Stimulated activated CD8-positive, alpha-beta memory T cell treated with anti-CD3 and anti-CD28 coated beads, Interleukin-7, amount 100 ng/mL, for 48 hours (primary cell): Measurements from ENCODE around the gene SHOC2.

ENCODE experiments used
- DNase-seq, 2 donors: peaks; one replicate each; pipeline ENCODE4 v3.0.0-alpha.2; 2020; ENCODE audit warnings: low read depth in 1 of 2; ENCODE audit errors: extremely low read depth in 1 of 2

The SHOC2 gene

DNA sequence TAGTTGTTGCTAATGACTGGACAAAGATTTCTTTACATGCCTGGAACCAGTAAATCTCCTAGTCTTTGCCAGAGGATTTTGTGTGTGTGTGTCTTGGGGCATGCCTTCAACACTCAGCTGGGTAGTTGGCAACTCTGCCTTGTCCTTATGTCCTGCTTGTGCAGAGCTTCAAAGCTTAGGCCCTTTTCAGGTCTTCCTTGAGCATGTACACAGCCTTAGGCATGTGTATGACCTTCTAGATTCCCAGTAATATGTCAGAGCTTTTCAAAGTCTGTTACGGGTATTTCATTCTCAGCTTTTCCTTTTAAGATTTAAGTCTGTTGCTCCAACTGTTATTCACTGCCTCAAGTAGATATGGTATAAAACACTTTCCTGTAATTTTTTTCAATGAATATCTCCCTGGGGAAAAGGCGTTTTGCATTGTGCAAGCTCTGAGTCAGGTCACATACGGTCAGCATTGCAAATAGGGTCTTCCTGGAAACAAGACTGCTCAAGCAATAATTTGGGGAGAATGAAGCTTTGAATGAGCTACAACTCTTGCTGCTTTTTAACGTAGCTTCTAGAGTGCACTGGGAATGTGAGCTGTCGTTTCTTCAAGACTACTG, 25.5 kb downstream of the SHOC2 start:
- no peak for DNase-seq

DNA sequence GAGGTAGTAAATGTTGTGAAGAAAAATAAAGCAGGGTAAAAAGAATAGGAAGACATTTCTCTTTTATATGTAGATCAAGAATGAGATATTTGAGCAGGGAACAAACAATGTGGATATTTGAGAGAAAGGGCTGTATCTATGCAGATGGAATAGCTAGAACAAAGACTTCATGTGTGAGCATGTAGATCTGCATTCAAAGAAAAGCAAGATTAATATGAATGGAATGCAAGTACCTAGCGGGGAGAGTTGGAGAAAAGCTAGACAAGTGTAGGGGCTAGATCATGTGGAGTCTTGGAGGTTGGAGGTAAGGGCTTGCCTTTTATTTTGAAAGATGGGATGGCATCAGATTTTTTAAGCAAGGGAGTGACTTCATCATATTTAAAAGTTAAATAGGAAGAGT, 27.1 kb downstream of the SHOC2 start:
- DNase-seq, result no peak

DNA sequence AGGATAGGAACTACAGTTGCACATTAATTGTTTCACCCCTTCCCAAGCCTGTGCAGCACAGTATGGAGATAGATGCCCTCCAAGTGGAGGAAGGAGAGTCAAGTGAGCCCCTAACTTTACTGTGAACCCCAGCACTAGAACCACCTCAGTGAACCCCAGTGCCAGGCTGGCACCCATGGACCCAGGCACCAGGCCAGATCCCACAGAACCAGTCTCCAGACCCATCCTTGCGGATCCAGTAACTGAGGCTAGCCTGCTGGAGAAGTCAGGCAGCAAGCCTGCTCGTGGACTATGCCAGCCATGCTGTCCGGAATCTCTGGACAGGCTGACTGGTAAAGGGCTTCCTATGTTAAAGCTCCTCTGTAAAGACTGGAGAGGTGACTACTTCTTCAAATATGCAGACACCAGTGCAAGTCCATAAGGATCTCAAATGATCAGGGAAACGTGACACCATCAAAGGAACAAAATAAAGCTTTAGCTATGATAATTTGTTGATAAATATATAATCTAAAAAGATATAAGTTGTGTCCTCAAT, 27.7 kb downstream of the SHOC2 start:
- DNase-seq, result no peak

DNA sequence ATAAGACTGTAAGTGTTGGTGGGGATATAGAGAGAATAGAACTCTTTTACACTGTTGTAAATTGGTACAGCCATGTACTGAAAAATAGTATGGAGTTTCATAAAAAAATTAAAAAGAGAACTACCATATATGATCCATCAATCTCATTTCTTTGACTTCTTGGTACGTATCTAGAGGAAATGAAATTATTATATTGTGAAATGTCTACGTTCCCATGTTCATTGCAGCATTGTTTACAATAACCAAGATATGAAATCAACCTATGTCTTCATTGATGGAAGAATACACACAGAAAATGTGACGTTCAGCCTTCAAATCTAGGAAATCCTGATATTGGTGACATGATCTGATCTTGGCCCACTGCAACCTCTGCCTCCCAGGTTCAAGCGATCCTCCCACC, 32.0 kb downstream of the SHOC2 start:
- no peak for DNase-seq

DNA sequence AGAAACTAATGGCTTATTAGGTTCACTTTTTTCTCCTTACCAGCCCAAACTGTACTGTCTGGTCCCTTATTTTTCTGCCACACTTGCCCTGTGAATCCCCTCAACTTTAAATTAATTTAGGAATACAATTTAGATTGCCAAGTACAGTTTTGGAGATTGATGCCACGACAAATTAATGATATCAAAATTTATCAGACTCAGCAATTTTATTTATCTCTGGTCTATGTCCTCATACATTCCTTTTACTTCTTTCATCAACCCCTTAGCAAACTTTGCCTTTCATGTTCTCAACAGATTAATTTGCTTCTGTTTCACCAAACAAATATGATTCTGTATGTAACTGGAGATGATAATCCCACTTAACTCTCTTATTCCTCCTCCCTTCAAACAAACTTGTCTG, 38.2 kb downstream of the SHOC2 start:
- no peak for DNase-seq

DNA sequence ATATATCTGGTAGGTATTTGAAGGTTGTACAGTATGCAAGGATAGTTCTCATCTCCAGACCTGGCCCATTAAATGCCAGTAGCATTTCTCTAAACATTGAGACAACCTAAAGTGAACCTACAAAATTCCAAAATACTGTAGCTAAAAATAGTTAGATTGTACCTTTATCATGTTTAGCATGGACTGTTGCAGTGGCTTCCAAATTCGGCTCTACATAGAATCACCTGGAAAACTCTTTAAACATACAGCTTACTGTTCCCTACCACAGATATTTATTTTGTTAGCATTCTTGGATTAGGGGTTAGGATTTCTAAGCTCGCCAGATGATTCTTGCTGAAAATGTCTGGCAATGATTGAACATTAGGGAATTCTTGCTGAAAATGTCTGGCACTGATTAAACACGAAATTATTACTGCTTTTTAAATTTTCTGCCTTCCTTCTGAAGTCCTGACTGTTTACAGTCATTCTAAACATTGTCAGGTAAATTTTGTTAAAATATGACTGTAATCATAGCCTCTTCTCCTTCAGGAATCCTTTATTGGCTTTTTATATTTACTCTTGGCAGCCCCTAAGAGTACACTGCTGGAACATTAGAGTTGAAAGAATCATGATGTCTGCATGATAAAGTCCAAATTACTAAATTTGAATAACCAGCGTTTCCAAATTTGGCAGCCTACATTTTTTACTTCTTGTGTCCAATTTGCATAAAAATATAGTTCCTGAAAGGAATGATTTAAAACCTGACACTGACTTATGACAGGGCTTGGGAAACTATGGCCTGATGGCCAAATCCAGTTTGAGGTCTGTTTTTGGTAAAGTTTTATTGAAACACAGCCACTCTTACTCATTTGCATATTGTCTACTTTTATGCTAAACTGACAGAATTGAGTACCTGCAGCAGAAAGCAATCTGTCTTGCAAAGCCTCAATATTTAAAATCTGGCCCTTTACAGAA, 40.3 kb downstream of the SHOC2 start:
- DNase-seq, result no peak

DNA sequence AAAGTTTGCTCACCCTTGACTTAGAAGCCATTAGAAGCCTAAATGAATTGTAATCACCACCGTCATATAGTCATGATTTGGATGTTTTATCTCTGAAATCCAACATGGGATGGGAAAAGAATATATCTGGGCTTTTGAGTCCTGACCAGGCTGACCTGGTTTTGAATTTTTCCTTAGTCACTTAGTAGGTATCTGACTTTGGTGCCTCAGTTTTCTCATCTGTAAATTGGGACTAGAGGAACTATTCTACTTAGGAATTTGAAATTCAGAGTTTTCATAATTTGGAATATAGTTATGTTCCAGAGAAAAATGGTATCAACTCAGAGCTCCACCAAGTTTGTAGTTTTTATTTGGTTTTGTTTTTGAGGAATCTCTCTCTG, 40.9 kb downstream of the SHOC2 start:
- DNase-seq, result no peak

DNA sequence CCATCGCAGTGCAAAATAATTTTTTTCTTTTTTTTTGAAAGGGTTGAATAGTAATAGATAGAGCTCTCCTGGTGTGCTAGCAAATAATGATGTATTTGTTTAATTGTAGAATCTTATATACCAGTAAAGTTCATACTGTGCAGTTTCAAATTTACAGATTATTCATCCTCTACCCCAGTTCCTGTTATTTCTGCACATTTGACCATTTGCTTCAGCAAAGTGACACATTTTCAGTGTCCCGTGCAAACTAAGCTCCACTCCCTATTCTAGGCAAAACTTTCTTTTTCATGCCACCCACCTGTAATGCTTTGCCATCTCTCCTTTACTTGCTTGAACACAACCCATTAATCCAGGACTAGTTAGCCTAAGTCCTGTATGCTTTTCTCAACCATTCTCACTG, 43.0 kb downstream of the SHOC2 start:
- DNase-seq, result no peak

DNA sequence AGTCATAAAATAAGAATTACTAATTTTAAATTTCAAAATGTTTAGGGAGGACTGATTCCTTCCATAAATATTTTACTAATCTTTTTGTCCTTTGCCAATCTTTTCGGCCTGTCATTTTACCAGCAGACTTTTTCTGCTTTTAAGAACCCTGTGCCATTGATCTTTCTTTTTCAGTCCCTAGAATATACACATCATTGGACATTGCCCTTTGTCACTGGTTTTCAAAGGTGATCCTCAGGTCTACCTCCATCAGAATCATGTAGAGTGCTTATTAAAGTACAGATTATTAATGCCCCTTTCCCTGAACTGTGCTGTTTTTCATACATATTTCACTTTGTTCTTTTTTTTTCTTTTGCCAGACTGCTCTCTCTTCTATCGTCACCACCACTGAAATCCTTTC, 43.8 kb downstream of the SHOC2 start:
- DNase-seq, result no peak

DNA sequence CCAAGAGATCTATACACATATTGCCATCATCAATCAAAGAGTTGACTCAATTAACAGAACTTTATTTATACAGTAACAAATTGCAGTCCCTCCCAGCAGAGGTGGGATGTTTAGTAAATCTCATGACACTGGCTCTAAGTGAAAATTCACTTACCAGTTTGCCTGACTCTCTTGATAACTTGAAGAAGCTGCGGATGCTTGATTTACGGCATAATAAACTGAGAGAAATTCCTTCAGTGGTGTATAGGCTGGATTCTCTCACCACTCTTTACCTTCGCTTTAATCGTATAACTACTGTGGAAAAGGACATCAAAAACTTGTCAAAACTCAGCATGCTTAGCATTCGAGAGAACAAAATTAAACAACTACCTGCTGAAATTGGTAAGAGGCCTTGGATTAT, 45.3 kb downstream of the SHOC2 start:
- DNase-seq, result no peak

DNA sequence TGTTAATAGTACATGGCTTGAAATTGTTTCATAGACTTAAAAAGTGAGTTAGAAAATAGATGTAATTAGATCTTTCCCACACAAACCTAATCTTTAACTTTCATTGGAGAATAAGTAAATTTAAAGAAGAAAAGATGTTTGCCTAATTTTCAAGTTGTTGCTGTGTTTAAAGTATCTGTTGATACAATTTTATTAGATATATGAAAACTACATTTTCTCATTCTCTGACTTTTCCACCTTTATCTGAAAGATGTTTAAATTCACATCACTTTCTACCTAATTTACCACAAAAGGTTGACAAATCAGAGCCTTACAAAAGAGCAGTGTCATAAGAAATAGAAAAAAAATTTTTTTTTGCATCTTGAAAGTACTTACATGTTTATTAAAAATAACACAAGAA, 45.8 kb downstream of the SHOC2 start:
- DNase-seq, result no peak

DNA sequence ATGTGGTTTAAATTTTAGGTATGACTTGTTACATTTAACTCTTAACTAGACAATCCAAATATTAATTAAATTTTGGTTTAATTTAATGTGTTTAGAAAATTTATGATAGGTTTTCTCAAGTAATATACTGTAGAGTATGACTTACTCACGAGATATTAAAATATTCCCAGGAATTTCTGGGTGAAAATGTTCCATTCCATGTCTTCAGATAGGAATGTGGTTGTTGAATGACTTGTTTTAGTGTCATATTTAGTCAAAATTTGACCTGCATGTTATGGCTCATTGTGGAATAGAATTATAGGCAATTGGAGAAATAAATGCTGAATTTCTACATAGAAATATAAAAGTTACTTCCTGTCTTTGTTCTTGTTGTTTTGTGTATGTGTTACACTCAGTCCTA, 46.7 kb downstream of the SHOC2 start:
- DNase-seq, result no peak

DNA sequence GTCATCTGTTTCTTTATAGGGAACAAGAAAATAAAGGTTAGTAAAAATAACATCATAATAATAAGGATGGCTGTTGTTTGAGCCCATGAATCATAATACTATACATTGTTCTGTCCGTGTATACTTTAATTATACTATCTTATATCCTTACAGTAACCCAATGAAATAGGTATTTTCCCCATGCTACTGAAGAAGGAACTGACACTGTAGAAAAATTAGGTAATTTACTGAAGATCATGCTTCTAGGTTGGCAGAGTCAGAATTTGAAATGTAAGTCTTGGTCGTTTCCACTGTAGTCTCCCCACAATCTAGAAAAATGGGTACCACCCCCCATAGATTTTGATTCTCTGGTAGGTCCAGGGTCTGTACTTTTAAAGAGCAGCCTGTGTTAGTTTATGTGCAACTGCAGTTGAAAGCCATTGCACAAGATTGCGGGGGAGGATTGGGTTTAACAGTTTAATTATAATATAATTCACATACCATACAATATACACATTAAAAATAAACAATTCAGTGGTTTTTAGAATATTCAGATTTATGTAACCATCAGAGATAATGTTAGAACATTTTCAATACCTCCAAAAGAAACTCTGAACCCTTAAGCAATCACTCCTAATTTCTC, 47.7 kb downstream of the SHOC2 start:
- no peak for DNase-seq

DNA sequence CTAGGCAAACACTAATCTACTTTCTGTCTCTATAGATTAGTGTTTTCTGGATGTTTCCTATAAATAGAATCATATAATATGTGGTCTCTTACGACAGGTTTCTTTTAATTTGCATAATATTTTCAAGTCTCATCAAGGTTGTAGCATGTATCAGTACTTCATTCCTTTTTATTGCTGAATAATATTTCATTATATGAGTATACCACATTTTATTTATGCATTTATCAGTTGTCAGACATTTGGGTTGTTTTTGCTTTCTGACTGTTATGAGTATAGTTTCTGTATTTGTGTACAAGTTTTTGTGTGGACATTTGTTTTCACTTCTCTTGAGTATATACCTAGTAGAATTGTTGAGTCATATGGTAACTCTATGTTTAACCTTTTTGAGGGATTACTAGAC, 48.2 kb downstream of the SHOC2 start:
- no peak for DNase-seq

DNA sequence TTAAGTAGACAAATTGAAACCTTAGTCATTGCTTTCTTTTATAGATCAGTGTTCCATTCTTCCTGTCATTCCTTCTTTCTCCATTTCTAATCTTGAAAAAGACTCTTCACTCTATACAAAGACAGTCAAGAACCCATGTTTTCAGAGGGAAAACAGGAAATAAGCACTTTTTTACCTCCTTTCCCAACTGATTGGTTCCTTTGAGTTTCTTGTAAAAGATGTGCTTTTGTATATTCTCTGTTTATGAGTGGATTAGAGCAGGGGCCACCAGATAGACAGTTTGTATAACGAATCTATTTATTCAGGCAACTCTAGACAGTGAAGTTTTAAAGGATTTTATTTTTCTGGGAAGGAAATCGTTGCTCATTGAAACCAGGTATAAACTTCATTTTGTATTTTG, 49.8 kb downstream of the SHOC2 start:
- DNase-seq, result no peak

DNA sequence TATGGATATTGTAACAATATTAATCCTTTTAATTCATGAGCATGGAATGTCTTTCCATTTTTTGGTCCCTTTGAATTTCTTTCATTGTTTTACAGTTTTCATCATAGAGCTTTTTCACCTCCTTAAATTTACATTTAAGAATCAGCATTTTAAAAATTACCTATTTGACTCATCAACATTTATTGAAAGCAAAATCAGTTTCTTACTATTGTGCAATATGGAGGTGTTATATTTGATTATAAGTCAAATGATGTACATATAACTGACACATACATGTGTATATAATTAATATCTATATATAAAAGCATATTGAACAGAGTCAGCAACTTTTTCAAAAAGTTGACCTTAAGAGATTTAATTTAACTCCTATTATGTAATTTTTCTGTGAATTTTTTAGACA, 52.2 kb downstream of the SHOC2 start:
- DNase-seq, result no peak

DNA sequence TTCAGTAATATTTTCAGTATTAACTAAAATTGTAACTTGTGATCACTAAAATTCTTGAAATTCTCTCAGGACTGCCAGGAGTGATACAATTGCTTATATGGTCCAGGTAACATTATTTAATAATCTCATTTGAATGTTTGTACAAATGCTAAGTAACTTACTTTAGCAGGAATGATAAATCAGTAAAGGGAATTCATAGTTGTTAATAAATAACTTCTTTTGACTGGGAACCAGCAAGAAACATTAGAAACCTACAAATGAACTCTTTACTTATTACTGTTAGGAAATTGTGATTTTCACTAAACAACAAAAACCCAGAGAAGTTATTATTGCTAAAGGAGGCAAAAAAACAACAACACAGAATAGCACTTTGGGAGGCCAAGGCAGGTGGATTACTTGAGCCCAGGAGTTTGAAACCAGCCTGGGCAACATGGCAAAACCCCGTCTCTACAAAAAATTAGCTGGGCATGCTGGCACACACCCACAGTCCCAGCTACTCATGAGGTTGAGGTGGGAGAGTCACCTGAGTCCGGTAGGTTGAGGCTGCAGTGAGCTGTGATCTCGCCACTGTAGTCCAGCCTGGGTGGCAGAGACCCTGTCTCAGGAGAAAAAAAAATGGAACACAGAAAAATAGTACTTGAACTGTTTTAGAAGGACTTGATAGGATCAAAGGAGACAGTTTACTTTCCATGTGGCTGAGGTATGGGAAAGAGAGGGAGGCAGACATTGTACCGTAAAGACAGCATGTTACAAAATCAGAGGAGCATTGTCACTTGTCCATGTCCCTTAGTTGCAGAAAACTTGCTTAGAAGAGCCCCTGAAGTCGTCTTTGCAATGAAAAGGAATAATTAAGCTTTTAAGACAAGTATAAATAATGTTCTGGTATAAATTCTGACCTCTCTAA, 53.1 kb downstream of the SHOC2 start:
- no peak for DNase-seq

DNA sequence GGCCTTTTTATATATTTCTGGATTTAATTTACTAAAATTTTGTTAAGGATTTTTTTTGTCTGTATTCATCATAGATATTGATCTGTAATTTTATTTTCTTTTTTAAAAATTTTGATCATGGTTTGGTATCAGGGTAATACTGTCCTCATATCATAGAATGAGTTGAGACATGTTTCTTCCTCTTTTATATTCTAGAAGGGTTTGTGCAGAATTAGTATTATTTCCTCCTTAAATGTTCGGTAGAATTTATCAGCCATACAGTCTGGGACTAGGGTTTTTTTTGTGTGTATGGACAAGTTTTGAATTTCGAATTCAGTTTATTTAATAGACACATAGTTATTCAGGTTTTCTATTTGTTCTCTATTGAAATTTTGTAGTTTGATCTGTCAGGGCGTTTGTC, 54.0 kb downstream of the SHOC2 start:
- no peak for DNase-seq

DNA sequence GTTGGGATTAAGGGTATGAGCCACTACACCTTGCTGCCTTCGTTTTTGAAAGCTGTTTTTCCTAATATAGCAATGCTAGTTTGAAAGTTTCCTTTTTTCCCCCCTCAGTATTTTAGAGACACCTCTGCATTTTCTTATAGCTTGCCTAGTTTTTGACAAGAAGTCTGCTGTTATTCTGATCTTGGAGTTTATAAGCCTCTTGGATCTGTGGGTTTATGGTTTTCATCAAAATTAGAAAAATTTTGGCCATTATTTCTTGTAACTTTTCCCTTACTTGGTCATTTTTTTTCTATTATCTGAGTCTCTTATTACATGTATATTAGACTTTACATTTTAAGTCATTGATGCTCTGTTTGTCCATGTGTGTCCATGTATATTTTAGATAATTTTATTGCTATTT, 57.2 kb downstream of the SHOC2 start:
- no peak for DNase-seq

DNA sequence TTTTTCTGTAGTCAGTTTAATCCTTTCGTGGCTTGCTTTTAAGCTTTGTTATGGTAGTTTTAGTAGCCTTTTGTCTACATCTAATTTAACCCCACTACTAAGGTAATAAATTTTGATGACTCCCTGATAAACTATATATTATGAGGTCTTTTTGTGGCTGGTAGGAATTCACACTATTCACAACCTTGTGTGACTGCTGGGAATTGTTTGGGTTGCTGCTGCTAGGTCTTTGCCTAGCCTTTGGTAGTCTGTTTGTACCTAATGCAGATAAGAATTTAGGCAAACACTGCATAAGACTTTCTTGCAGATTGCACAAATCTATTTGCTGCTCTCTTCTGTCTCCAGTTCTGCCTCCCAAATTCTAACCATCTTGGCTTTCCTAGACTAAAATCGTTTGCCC, 58.3 kb downstream of the SHOC2 start:
- DNase-seq, result no peak

DNA sequence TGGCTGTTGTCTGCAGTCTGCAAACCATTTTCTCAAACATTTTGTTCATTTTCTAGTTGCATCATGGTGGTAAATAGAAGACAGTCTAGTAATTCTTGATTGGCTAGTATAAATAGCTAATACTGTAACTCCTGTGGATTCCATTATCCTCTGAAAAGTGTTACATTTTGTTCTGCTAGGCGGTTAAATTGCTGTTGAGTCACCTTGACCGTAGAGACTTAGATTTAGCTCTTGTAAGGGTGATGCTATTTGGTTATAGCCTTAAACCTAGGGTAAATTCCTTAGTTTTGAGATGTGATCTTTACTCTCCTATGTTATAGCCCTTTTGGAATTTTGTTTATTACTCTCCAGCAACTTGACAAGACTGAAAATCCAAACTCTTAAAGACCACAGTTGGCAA, 58.8 kb downstream of the SHOC2 start:
- DNase-seq, result no peak
